Measurements from ENCODE around the gene PI4KA. TPM values are rescaled to one million over a fixed set of nuclear protein-coding genes. Genes with fewer than 3 reads are reported as not detected.
"Not testable (repeated sequence)": the region's sequence is repeated elsewhere in the genome, so short reads cannot be mapped to it uniquely, and the experiment has no call there.

The PI4KA gene
- total RNA-seq, 2 donors from 2014 or later: 74.2 to 115 TPM

DNA sequence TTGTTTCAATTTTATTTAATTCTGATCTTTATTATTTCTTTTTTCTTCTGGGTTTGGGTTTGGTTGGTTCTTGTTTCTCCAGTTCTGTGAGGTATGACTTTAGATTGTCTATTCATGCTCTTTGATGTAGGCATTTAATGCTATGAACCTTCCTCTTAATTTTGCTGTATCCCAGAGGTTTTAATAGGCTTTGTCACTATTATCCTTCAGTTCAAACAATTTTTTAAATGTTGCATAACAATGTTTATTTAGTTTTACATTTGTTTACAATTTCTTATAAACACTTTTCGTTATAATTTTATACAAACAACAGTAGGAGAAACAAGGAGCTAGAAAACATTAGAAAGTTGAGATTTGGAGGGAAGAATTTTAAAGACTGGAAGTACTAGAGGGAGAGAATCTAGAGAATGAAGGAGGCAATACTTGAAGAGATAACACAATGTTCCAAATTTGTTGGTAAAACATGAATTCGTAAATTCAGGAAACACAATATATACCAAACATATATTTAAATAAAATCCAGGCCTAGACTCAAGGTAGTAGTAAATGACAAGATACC, 180.8 kb downstream of the PI4KA start:
- intact Hi-C loops (cut with DNase I): no loop called here
- Histone ChIP-seq H3K27ac (no peak overlapping the region), H3K27me3 (replicated peaks; ENCODE audit: insufficient read depth) (no peaks in the 10 kb centered on the region), H3K9me3 (no peaks in the 10 kb centered on the region), H3K4me3 (no peak overlapping the region), H3K36me3 (no peaks in the 10 kb centered on the region), H3K4me1 (replicated peaks) (no peaks in the 10 kb centered on the region)
- TF ChIP-seq, protein P1, sequence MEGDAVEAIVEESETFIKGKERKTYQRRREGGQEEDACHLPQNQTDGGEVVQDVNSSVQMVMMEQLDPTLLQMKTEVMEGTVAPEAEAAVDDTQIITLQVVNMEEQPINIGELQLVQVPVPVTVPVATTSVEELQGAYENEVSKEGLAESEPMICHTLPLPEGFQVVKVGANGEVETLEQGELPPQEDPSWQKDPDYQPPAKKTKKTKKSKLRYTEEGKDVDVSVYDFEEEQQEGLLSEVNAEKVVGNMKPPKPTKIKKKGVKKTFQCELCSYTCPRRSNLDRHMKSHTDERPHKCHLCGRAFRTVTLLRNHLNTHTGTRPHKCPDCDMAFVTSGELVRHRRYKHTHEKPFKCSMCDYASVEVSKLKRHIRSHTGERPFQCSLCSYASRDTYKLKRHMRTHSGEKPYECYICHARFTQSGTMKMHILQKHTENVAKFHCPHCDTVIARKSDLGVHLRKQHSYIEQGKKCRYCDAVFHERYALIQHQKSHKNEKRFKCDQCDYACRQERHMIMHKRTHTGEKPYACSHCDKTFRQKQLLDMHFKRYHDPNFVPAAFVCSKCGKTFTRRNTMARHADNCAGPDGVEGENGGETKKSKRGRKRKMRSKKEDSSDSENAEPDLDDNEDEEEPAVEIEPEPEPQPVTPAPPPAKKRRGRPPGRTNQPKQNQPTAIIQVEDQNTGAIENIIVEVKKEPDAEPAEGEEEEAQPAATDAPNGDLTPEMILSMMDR (IDR thresholded peaks at IDR 0.05): no peak
- TF ChIP-seq POLR2A (IDR thresholded peaks at IDR 0.05): no peak
- 76% methylated on average over 2 of the region's 2 CpGs for WGBS
- DNase-seq (ENCODE audit: low spot score): no peak

DNA sequence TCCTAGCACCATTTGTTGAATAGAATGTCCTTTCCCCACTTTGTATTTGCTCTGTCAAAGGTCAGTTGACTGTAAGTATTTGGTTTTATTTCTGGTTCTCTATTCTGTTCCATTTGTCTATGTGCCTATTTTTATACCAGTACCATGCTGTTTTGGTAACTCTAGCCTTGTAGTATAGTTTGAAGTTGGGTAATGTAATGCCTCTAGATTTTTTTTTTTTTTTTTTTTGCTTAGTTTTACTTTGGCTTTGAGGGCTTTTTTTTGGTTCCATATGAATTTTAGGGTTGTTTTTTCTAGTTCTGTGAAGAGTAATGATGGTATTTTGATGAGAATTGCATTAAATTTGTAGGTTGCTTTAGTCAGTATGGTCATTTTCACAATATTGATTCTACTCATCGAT, 183.0 kb downstream of the PI4KA start:
- WGBS: 87% methylated on average over 1 of the region's 1 CpG

DNA sequence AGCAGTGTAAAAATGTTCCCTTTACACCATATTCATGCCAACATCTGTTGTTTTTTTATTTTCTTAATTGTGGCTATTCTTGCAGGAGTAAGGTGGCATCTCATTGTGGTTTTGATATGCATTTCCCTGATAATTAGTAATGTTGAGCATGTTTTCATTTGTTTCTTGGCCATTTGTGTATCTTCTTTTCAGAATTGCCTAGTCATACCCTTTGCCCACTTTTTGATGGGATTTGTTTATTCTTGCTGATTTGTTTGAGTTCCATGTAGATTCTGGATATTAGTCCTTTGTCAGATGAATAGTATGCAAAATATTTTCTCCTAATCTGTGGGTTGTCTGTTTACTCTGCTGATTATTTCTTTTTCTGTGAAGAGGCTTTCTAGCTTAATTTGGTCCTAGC, 183.6 kb downstream of the PI4KA start:
- no peak for DNase-seq (ENCODE audit: low spot score)
- intact Hi-C loops (cut with DNase I): no loop called here
- Histone ChIP-seq H3K27me3 (replicated peaks; ENCODE audit: insufficient read depth) (peaks cover 2% of the 10 kb centered on the region), H3K36me3 (no peaks in the 10 kb centered on the region), H3K4me3 (no peak overlapping the region), H3K27ac (no peak overlapping the region), H3K4me1 (replicated peaks) (no peaks in the 10 kb centered on the region), H3K9me3 (no peaks in the 10 kb centered on the region)
- TF ChIP-seq, protein P1 (IDR thresholded peaks at IDR 0.05): no peak
- TF ChIP-seq POLR2AphosphoS5 (IDR thresholded peaks at IDR 0.05): no peak
- TF ChIP-seq POLR2A (IDR thresholded peaks at IDR 0.05): no peak

More for the DNA sequence above, 183.0 kb downstream of the PI4KA start:
- H3K4me3 ChIP-seq; H3K27me3 ChIP-seq (replicated peaks; ENCODE audit: insufficient read depth); H3K9me3 ChIP-seq; H3K27ac ChIP-seq; H3K4me1 ChIP-seq (replicated peaks); DNase-seq (ENCODE audit: low spot score); H3K36me3 ChIP-seq; intact Hi-C loops (cut with DNase I): not testable (repeated sequence)

DNA sequence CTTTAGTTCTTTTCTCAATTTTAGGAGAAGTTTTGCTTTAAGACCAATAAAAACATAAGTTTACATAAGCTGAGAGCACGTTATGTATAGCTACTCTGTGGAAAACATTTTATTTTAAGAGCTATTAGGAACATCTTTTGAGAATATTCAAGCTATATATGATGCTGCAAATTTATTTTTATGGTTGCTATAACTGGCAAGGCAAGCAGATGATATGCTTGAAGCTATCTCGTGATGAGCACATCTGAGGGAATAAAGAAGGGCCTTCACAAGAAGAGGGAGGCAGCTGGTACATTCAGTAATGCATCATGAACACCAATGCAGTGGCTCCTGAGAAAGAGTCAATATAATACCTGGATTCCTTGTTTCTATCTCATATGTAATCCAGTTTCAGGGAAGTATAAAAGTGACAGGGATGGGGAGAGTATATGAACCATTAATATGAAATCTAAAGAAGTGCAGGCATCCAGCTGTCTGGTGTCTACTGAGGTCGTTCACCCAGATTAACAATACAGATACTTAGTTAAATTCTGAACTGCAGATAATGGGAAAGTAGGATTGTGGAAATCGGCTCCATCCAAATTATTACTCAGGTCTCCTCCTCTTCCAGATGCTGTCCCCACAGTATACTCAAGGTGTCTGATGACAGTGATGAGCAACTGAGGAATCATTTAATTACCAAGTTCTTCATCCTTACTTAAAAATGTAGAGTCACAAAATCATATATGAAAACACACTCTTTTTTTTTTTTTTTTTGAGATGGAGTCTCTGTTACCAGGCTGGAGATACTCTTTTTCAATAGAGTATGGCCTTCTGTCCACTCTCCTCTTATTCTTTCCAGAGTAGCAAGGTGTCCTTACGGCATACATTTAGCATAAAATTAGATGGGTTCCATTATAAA, 185.1 kb downstream of the PI4KA start:
- WGBS: 64% methylated on average over 5 of the region's 5 CpGs
- H3K27ac ChIP-seq: no peak overlapping the region
- TF ChIP-seq POLR2AphosphoS5 (IDR thresholded peaks at IDR 0.05) (no peak), POLR2A (IDR thresholded peaks at IDR 0.05) (no peak)
- TF ChIP-seq, protein P1 (IDR thresholded peaks at IDR 0.05): no peak
- no peak overlapping the region for H3K4me3 ChIP-seq
- no peaks in the 10 kb centered on the region for H3K36me3 ChIP-seq
- no peak for DNase-seq (ENCODE audit: low spot score)
- intact Hi-C loops (cut with DNase I): no loop called here
- no peaks in the 10 kb centered on the region for H3K4me1 ChIP-seq (replicated peaks)
- peaks cover 2% of the 10 kb centered on the region for H3K27me3 ChIP-seq (replicated peaks; ENCODE audit: insufficient read depth)
- no peaks in the 10 kb centered on the region for H3K9me3 ChIP-seq

DNA sequence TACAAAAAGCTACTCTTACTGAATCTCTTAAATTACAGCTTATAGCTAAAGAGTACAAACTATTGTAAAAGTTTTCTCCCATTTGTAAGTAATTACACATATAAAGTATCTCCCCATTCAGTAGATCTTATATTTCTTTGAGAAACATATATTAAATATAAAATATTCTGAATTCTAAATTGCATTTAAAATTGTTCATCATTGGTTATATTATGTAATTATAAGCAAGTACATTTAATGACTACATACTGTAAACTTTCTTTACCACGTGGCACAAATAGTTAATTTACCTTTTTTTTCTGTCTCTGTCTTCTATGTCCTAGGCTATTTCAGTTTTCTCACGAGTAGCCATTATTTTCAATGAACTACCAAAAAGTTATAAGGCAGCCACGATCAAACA, 185.9 kb downstream of the PI4KA start:
- 66% methylated on average over 3 of the region's 3 CpGs for WGBS
- Histone ChIP-seq H3K4me1 (replicated peaks) (no peaks in the 10 kb centered on the region), H3K27ac (no peak overlapping the region), H3K36me3 (no peaks in the 10 kb centered on the region), H3K4me3 (no peak overlapping the region), H3K9me3 (no peaks in the 10 kb centered on the region), H3K27me3 (replicated peaks; ENCODE audit: insufficient read depth) (peaks cover 2% of the 10 kb centered on the region)
- TF ChIP-seq POLR2A (IDR thresholded peaks at IDR 0.05): no peak
- TF ChIP-seq, protein P1 (IDR thresholded peaks at IDR 0.05): no peak
- no peak for TF ChIP-seq POLR2AphosphoS5 (IDR thresholded peaks at IDR 0.05)
- DNase-seq (ENCODE audit: low spot score): no peak
- intact Hi-C loops (cut with DNase I): no loop called here

Data from prostate gland (tissue), 2 donors.